Cardiac septum (tissue), 1 donor: ENCODE data around the gene TRAPPC12. TPM values are rescaled to one million over a fixed set of nuclear protein-coding genes. Genes with fewer than 3 reads are reported as not detected.

Source experiments
- DNase-seq: peaks from one replicate; pipeline ENCODE4 v3.0.0-alpha.2; 2020; ENCODE audit warnings: low spot score
- intact Hi-C: fragments of 100-400 bp; cut with DNase I; formaldehyde crosslinking; loops from one replicate; pipeline ENCODE4 v1.14.0; 2022
- total RNA-seq: library from RNA; stranded (reverse); fragmentation: NEBNext Ultra II Directional; extraction: Animal tissue kit (Norgen Biotek cat#: 25700); gene quantifications from one replicate; pipeline ENCODE4 v1.2.1, GENCODE V29; 2021
- donor health status: DM: no; HTN: no; CAD: no.

Gene TRAPPC12
- total RNA-seq, 1 donor from 2014 or later = 67.5 TPM

- intact Hi-C loops = no loop called here
- DNase-seq = no peak
Measured at GRCh38 chr2:3399829-3400228, 20.3 kb downstream of the TRAPPC12 start.

- intact Hi-C loops = no loop called here
- no peak for DNase-seq
Measured at GRCh38 chr2:3403587-3404334, 24.3 kb downstream of the TRAPPC12 start.

DNA sequence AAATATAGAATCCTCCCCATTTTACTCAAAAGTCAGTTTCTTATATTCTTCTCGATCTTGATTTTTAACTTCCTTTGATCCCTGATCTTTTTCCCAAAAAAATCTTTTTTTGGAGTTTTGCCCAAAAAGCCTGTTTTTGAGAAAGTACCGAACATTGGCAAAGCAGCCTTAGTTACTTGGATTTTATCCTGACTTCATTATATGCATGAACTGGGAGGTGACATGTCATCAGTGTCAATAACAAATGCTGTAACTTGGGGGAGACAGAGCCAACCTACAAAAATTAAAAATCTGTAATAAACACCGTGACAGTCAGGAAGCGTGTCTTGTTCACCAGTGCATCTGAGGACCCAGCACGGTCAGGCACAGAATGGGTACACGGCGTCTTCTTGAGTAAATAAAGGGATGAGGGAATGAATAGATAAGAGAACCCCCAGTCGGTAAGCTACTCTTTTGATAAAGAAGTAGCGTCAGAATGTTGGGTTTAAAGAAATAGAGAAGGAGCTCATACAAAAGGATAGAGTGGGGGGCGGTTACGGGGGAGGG lies 24.9 kb downstream of the TRAPPC12 start:
- no peak for DNase-seq
- intact Hi-C loops = no loop called here

DNA sequence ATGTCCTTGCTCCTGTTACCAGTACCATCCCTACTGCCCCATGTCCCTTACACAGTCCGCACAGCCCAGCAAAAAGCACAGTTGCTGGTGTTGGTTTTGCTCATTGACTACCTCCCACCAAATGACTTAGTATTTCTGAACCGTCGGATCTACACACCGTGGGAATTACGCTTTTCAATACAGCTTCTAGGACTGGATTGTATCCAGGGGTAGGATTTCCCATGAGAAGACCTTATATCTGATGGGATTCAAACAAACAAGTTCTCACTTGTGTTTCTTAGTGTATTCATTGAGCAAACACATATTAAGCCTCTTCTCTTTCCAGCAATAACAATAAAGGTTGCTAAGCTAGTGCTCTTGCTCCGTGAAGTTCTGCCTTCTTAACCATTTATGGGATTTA lies 25.8 kb downstream of the TRAPPC12 start:
- intact Hi-C loops = no loop called here

GRCh38 chr2:3405876-3406275 lies 26.4 kb downstream of the TRAPPC12 start:
- no peak for DNase-seq
- intact Hi-C loops = no loop called here

More for the DNA sequence above, 25.8 kb downstream of the TRAPPC12 start:
- DNase-seq = no peak

- DNase-seq = no peak
- intact Hi-C loops = no loop called here
Measured at GRCh38 chr2:3406501-3406900, 27.0 kb downstream of the TRAPPC12 start.

GRCh38 chr2:3408781-3409180 lies 29.3 kb downstream of the TRAPPC12 start:
- DNase-seq = no peak
- intact Hi-C loops = no loop called here

DNA sequence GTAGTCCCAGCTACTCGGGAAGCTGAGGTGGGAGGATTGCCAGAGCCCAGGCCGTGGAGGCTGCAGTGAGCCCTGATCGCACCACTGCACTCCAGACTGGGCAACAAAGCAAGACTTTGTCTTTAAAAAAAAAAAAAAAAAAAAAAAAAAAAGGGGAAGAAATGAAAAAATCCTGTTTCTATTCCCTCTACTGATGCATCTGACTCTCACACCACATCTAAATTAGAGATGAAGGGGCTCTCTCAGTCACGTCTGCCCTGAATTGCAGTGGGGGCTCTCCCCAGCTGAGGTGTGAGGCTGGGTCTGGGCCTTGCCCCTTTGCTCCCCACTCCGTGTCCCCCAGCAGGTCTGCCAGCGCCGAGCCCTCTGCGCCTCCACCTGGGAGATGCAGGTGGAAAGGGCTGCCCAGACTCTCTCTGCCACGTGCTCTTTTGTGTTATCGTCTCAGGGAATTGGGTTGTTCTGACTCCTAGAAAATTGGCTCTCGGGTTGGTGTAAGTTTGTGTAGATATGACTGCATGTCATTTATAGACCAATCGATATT lies 30.2 kb downstream of the TRAPPC12 start:
- no peak for DNase-seq
- intact Hi-C loops = no loop called here

- intact Hi-C loops = no loop called here
- DNase-seq = no peak
Measured at GRCh38 chr2:3411103-3411502, 31.6 kb downstream of the TRAPPC12 start.

DNA sequence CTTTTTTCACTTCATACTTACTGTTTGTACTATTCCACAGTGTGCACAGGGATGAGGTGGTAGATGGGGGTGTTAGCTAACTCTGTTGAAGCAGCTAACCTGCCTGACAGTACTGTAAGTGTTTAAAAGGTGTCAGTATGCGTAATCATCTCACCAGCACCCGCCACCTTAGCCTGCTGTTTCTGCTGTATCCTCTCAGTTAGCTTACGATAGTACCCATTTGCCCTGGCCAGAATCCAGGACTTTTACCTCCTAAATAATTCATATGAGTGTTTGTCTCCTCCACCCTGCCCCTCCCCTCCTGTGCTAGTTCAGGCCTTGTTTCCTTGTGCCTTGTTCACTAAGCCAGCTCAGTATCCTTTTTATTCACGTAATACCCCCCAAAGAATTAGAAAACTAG lies 34.2 kb downstream of the TRAPPC12 start:
- DNase-seq = no peak
- intact Hi-C loops = no loop called here

GRCh38 chr2:3414133-3414860 lies 34.8 kb downstream of the TRAPPC12 start:
- DNase-seq = no peak
- intact Hi-C loops = no loop called here

GRCh38 chr2:3418766-3419404 lies 39.4 kb downstream of the TRAPPC12 start:
- intact Hi-C loops = no loop called here
- no peak for DNase-seq

- intact Hi-C loops = loop anchor here (5.0 kb wide), 1 partner anchor 232 kb away; no protein-coding TSS in a partner anchor
- DNase-seq = no peak
Measured at GRCh38 chr2:3420076-3420768, 40.7 kb downstream of the TRAPPC12 start.

- intact Hi-C loops = loop anchor here (5.0 kb wide), 1 partner anchor 231 kb away; no protein-coding TSS in a partner anchor
- DNase-seq = no peak
Measured at GRCh38 chr2:3420769-3421397, 41.4 kb downstream of the TRAPPC12 start.

- DNase-seq = no peak
- intact Hi-C loops = loop anchor here (5.0 kb wide), 1 partner anchor 231 kb away; no protein-coding TSS in a partner anchor
Measured at GRCh38 chr2:3421580-3421979, 42.1 kb downstream of the TRAPPC12 start.

DNA sequence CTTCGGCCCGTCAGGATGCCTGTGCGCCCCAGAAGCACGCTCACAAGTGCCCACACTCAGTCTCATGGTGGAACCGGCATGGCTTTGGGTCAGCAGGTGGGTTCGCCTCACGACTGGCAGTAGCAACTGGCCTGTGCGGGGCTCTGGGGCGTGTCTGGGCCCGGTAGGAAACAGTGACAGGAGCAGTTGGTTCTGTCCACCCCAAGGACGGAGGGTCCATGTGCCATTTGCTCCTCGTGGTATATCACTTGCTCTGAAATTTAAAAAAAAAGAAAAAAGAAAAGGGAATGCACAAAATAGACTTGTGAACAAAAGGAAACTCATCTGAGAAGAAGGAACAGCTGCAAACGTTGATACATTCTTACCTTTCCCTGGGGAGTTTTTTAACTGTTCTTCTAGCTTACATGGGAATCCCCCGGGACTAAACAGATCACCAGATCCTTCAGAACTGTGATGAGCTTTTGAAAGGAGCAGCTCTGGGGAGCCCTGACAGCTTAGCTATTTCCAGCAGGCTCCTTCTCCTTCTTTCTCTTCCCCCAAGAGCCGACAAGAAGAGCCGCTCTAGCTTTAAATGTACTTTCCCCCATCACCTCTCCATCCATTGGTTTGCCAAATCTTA lies 42.8 kb downstream of the TRAPPC12 start:
- intact Hi-C loops = loop anchor here (5.0 kb wide), 1 partner anchor 230 kb away; no protein-coding TSS in a partner anchor

GRCh38 chr2:3423492-3424170 lies 44.1 kb downstream of the TRAPPC12 start:
- intact Hi-C loops = loop anchor here (2.0 to 5.0 kb wide), 2 partner anchors 35 to 229 kb away; no protein-coding TSS in a partner anchor
- DNase-seq = peak; percentile 83

More for the DNA sequence above, 42.8 kb downstream of the TRAPPC12 start:
- DNase-seq = no peak
